ENCODE measurements around the gene DHX8.

The DHX8 gene

GRCh38 chr17:43556292-43556691 lies 72.5 kb downstream of the DHX8 start:
- no peaks in the 10 kb centered on the region for H3K36me3 ChIP-seq (ENCODE audit: insufficient read depth, low read length)
- DNase-seq (no peak), ATAC-seq (ENCODE audit: insufficient read depth, low read depth) (no peak)
- TF ChIP-seq CTCF (IDR thresholded peaks at IDR 0.05; ENCODE audit: borderline replicate concordance, extremely low read depth, low read length, poor library complexity, severe bottlenecking), result no peak
- TF ChIP-seq EZH2 (IDR thresholded peaks at IDR 0.05; ENCODE audit: borderline replicate concordance, low read depth, low read length, severe bottlenecking), result no peak
- no peak overlapping the region for H3K4me2 ChIP-seq (ENCODE audit: insufficient read depth, low read length)
- H3K9me3 ChIP-seq (ENCODE audit: insufficient read depth, low read length, severe bottlenecking), result no peaks in the 10 kb centered on the region
- H3K27ac ChIP-seq (ENCODE audit: low read length), result no peak overlapping the region
- H3K4me1 ChIP-seq (ENCODE audit: insufficient read depth, low read length), result no peaks in the 10 kb centered on the region
- no peaks in the 10 kb centered on the region for H4K20me1 ChIP-seq (ENCODE audit: insufficient read depth, low read length)
- H3K79me2 ChIP-seq (ENCODE audit: insufficient read depth, low read length), result no peaks in the 10 kb centered on the region
- H3K27me3 ChIP-seq (ENCODE audit: insufficient read depth, low read length, poor library complexity), result peaks cover 4% of the 10 kb centered on the region
- H2AFZ ChIP-seq (ENCODE audit: low read depth, low read length), result no peak overlapping the region
- H3K4me3 ChIP-seq (ENCODE audit: low read depth in 1 of 2, low read length in 2 of 2), result no peak overlapping the region
- no peak overlapping the region for H3K9ac ChIP-seq (ENCODE audit: low read depth, low read length)

- no peak for DNase-seq
Measured at GRCh38 chr17:43558805-43559160, 75.0 kb downstream of the DHX8 start.

GRCh38 chr17:43559161-43559816 lies 75.5 kb downstream of the DHX8 start:
- no peak overlapping the region for H3K4me3 ChIP-seq (ENCODE audit: low read depth in 1 of 2, low read length in 2 of 2)
- ATAC-seq (ENCODE audit: insufficient read depth, low read depth) (no peak), DNase-seq (no peak)
- no peak overlapping the region for H3K9ac ChIP-seq (ENCODE audit: low read depth, low read length)
- H2AFZ ChIP-seq (ENCODE audit: low read depth, low read length), result no peak overlapping the region
- H3K4me1 ChIP-seq (ENCODE audit: insufficient read depth, low read length), result no peaks in the 10 kb centered on the region
- no peak overlapping the region for H3K4me2 ChIP-seq (ENCODE audit: insufficient read depth, low read length)
- H3K9me3 ChIP-seq (ENCODE audit: insufficient read depth, low read length, severe bottlenecking), result no peaks in the 10 kb centered on the region
- H3K36me3 ChIP-seq (ENCODE audit: insufficient read depth, low read length), result no peaks in the 10 kb centered on the region
- TF ChIP-seq CTCF (IDR thresholded peaks at IDR 0.05; ENCODE audit: borderline replicate concordance, extremely low read depth, low read length, poor library complexity, severe bottlenecking), result no peak
- TF ChIP-seq EZH2 (IDR thresholded peaks at IDR 0.05; ENCODE audit: borderline replicate concordance, low read depth, low read length, severe bottlenecking), result no peak
- no peaks in the 10 kb centered on the region for H4K20me1 ChIP-seq (ENCODE audit: insufficient read depth, low read length)
- no peak overlapping the region for H3K27ac ChIP-seq (ENCODE audit: low read length)
- peaks cover 16% of the 10 kb centered on the region for H3K27me3 ChIP-seq (ENCODE audit: insufficient read depth, low read length, poor library complexity)
- H3K79me2 ChIP-seq (ENCODE audit: insufficient read depth, low read length), result no peaks in the 10 kb centered on the region

More at GRCh38 chr17:43558805-43559160, 75.0 kb downstream of the DHX8 start:
- no peak overlapping the region for H2AFZ ChIP-seq (ENCODE audit: low read depth, low read length)
- H3K27ac ChIP-seq (ENCODE audit: low read length), result no peak overlapping the region
- no peak overlapping the region for H3K4me3 ChIP-seq (ENCODE audit: low read depth in 1 of 2, low read length in 2 of 2)
- no peaks in the 10 kb centered on the region for H3K9me3 ChIP-seq (ENCODE audit: insufficient read depth, low read length, severe bottlenecking)
- no peaks in the 10 kb centered on the region for H4K20me1 ChIP-seq (ENCODE audit: insufficient read depth, low read length)
- H3K36me3 ChIP-seq (ENCODE audit: insufficient read depth, low read length), result no peaks in the 10 kb centered on the region
- no peaks in the 10 kb centered on the region for H3K79me2 ChIP-seq (ENCODE audit: insufficient read depth, low read length)
- ATAC-seq (ENCODE audit: insufficient read depth, low read depth), result no peak
- no peak overlapping the region for H3K9ac ChIP-seq (ENCODE audit: low read depth, low read length)
- TF ChIP-seq CTCF (IDR thresholded peaks at IDR 0.05; ENCODE audit: borderline replicate concordance, extremely low read depth, low read length, poor library complexity, severe bottlenecking) (no peak), EZH2 (IDR thresholded peaks at IDR 0.05; ENCODE audit: borderline replicate concordance, low read depth, low read length, severe bottlenecking) (no peak)
- no peaks in the 10 kb centered on the region for H3K4me1 ChIP-seq (ENCODE audit: insufficient read depth, low read length)
- H3K27me3 ChIP-seq (ENCODE audit: insufficient read depth, low read length, poor library complexity), result peaks cover 14% of the 10 kb centered on the region
- H3K4me2 ChIP-seq (ENCODE audit: insufficient read depth, low read length), result no peak overlapping the region

Data from DND-41 (cell line).